SIG-M5 treated with dmso at 0.1 percent for 504 hours (cell line): Measurements from ENCODE around the gene SUN5.

Experiments used
- DNase-seq: peaks from one replicate; lab custom pipeline; 2025; ENCODE audit not compliant: unreplicated experiment; lab: John Stamatoyannopoulos, UW

Gene SUN5

GRCh38 chr20:33014336-33015113, 10.3 kb upstream of the SUN5 start:
- DNase-seq: no peak

- DNase-seq: no peak
These were observed 9.6 kb upstream of the SUN5 start for GRCh38 chr20:33013701-33014326.

- no peak for DNase-seq
These were observed 8.3 kb upstream of the SUN5 start for GRCh38 chr20:33012327-33013189.

GRCh38 chr20:33010674-33011449, 6.6 kb upstream of the SUN5 start:
- no peak for DNase-seq

- DNase-seq: no peak
These were observed 5.9 kb upstream of the SUN5 start for GRCh38 chr20:33010133-33010504.

- no peak for DNase-seq
These were observed 5.2 kb upstream of the SUN5 start for GRCh38 chr20:33009214-33010132.

GRCh38 chr20:33008336-33009213, 4.3 kb upstream of the SUN5 start:
- DNase-seq: no peak

GRCh38 chr20:33007376-33008335, 3.4 kb upstream of the SUN5 start, which contains the start of gene BPIFB2:
BPIFB2 (plus strand) TSS chr20:33007704; CDS start chr20:33008575, 871 bp downstream.
- no peak for DNase-seq

GRCh38 chr20:33006776-33007375, 2.6 kb upstream of the SUN5 start:
- no peak for DNase-seq

GRCh38 chr20:33005908-33006775, 1.9 kb upstream of the SUN5 start:
- no peak for DNase-seq

- peak; percentile 46 for DNase-seq
These were observed 916 bp upstream of the SUN5 start for GRCh38 chr20:33005132-33005566.

GRCh38 chr20:33002087-33002808, 2.0 kb downstream of the SUN5 start:
- no peak for DNase-seq

GRCh38 chr20:33000802-33001466, 3.3 kb downstream of the SUN5 start:
- no peak for DNase-seq

- DNase-seq: peak; percentile 73
These were observed 4.5 kb downstream of the SUN5 start for GRCh38 chr20:32999603-33000250.

GRCh38 chr20:32997431-32997830, 6.8 kb downstream of the SUN5 start:
- DNase-seq: no peak
